Activated CD4-positive, CD25-positive, alpha-beta regulatory T cell treated with anti-CD3 and anti-CD28 coated beads, Interleukin-2, amount 50 U/mL, for 16 hours (primary cell): ENCODE measurements around the gene KCNAB2.
"Not testable (repeated sequence)": the region's sequence is repeated elsewhere in the genome, so short reads cannot be mapped to it uniquely, and the experiment has no call there.

Source experiments
- DNase-seq: peaks from one replicate; pipeline ENCODE4 v3.0.0-alpha.2; 2020; ENCODE audit warnings: low read depth, low spot score

KCNAB2 gene

DNA sequence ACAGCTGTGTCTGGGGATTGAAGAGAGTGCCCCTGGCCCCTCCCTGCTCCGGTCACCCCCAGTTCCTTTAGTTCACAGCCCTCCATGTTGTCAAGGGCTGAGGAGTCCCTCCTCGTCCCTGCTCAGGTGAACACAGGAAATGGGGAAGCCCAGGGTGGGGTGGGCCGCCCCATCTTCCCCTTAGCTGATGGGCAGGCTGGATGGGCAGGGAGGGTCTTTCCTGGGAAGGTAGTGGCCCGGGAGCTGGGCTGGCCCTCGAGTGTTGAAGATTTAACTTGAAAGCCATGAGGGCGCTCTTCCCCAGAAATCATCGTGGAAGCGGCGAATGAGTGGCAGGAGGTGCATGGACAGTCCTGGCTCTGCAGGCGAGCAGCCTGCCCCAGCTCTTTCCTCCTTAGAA, 35.1 kb upstream of the KCNAB2 start:
- DNase-seq, result no peak

DNA sequence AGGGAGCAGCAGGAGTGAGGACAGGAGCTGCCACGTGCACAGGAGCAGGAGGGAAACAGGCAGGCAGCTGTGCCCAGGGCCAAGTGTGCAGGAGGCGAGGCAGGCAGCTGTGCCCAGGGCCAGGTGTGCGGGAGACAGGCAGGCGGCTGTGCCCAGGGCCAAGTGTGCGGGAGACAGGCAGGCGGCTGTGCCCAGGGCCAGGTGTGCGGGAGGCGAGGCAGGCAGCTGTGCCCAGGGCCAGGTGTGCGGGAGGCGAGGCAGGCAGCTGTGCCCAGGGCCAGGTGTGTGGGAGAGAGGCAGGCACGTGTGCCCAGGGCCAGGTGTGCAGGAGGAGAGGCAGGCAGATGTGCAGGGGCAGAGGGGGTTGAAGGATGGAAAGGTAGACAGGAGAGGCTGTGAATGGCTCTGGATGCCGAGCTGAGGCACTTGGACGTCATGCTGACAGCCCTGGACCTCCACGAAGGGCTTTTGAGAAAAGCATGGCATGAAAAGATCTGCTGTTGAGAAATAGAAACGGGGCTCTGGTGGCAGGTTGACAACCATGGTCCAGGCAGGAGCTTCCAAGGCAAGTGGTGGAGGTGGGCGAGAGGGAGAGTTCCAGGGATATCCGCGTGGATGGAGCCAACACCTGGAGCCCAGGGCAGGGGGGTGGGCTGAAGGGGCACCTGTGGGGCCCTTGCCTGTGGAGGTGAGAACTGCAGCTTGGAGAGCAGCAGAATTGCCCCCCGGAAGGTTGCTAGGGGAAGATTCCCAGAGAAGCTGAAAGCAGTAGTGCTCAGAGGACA, 34.3 kb upstream of the KCNAB2 start:
- no peak for DNase-seq

DNA sequence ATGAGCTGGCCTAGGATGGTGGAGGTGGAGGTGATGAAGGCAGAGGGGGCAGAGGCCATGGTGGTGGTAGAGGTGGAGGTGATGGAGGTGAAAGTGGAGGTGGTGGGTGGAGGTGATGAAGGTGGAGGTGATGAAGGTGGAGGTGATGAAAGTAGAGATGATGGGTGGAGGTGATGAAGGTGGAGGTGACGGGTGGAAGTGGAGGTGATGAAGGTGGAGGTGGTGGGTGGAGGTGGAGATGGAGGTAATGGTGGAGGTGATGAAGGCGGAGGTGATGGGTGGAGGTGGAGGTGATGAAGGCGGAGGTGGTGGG, 33.8 kb upstream of the KCNAB2 start:
- no peak for DNase-seq

DNA sequence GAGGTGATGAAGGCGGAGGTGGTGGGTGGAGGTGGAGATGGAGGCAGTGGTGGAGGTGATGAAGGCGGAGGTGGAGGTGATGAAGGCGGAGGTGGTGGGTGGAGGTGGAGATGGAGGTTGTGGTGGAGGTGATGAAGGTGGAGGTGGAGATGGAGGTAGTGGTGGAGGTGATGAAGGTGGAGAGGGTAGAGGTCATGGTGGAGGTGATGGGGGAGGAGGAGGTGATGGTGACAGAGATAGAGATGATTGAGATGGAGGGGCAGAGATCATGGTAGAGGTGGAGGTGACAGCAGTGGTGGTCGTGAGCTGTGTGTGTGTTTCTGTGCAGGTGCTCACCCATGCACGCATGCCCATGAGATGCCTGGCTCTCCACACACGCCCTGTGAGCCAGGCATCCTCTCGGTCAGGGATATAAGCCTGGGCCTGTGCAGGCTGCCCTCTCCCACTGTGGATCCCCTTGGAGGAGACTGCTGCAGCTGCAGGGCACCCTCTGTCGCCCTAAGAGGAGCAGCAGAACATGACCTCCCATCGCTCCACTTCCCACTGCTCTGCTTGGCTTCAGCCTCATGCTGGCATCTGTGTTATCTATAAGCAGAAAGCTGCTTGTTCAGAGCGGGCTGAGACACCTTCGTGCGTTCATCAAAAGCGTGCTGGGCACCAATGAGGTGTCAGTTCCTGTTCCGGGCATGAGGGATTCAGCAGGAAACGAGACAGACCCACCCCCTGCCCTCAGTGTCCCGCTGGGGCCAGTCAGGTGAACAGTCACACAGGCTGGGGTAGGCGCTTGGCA, 33.0 kb upstream of the KCNAB2 start:
- DNase-seq, result no peak

DNA sequence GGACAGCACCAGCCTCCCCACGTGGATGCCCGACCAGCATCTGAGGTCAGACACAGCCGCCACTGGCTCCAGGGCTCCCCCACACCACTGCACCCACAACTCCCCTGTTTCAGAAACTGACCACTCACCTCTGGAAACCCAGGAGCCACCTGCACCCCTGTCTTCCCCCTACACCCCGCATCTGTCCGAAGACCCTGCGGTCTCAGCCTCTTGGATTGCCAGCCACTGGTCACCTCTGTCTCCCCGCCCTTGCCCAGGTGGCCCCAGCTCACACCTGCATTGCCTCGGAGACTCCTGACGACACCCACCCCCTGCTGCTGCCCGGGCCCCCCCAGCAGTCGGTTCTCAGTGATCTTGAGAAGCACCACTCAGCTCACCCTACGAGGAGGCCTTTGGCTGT, 32.2 kb upstream of the KCNAB2 start:
- no peak for DNase-seq

DNA sequence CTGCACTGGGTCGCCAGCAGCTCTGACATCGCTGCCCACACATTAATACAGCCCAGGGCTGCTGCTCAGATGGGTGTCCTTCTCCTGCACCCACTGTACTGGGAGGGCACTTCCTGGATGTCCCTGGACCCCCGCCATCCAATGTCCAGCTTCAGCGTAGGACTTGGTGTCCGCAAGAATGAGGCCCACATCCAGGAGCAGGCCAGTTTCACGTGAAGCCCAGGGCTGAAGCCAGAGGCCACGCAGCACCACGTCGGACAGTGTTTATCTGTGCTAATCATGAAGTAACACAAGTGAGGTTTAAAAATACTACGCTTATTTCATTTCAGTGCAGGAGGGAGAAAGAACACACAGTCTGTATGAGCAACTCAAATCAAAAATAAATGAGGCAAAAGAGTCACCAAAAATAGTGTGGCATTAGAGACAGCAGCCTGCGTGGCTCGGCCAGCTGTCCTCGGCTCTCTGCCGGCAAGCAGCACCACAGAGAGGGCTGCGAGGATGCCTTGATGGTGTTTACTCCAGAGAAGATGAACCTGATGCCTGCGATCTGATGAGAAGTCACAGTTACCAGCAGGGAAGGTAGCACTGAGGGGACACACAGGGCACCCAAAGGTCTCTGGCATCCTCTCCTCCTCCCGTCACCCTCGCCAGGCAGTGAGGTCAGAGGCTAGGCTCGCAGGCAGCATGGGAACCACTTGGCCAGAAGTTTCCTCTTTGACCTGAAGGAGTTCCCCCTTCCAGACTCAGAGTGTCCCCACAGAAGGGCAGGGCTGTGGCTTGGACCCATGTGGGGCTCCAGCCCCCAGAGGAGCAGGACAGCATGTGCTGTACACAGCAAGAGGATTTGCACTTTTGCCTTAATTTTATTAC, 31.3 kb upstream of the KCNAB2 start:
- no peak for DNase-seq

DNA sequence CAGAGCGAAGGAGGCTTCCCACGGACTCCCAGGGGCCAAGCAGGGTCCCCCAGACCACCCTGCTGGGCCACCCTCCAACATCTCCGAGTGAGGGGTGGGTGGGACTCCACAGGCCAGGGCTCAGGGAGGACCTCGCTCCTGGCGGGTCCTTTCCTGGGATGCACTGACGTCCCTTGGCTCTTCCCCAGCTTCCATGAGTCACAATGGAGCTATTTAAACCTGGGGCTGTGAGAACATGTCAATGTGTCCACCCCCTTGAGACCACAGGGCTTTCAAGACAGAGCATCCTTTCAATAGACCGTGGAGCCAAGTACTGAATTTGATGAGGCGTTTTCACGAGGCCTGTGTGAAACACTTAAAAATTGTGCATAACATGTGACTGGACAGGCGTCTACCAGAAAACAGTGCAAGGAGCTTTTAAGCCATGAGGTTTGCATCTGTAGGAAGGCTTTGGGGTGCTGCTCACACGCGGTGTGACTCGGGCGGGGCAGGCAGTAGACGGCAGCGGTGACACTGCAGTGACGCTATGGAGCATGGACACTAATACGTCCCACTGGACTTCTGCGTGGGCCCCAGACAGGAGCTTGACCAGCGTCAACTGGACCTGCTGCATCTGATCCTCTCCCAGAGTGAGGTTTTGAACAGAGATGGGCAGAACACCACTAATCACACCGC, 29.4 kb upstream of the KCNAB2 start:
- DNase-seq, result no peak

DNA sequence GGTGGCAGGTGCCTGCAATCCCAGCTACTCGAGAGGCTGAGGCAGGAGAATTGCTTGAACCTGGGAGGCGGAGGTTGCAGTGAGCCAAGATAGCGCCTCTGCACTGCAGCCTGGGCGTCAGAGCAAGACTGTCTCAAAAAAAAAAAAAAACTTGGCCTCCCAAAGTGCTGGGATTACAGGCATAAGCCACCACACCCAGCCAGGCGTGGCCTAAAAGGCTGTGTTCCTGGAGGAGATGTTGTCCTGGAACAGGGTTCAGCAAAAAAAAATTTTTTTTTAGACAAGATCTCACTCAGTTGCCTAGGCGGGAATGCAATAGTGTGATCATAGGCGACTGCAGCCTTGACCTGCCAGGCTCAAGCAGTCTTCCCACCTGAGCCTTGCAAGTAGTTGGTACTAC, 28.0 kb upstream of the KCNAB2 start:
- not testable (repeated sequence) for DNase-seq

DNA sequence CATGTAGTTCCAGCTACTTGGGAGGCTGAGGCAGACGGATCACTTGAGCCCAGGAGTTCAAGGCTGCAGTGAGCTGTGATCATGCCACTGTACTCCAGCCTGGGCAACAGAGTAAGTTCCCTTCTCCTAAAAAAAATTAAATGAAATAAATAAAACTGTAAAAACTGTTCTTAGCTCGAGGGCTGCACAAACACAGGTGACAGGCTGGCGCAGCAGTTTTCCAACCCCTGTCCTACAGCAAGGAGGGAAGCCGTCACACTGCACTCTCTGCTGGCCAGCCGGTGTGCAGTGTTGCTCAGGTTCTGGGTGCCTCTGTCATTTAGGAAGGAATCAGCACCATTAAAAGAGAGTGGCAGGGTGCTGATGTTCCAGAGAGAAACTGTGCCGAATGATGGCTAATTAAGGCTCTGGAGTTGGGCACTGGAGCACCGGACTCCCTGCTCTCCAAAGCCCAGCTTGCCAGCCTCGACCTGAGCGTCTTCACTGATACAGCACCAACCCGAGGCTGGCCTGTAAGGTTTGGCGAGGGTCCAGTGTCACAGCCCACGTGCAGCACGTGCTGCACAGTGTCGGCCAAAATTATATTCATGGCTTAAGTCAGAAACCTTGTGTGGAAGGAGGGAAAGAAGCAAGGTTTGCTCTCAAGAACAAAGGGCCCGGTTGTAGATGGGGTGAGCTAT, 26.4 kb upstream of the KCNAB2 start:
- DNase-seq, result no peak

DNA sequence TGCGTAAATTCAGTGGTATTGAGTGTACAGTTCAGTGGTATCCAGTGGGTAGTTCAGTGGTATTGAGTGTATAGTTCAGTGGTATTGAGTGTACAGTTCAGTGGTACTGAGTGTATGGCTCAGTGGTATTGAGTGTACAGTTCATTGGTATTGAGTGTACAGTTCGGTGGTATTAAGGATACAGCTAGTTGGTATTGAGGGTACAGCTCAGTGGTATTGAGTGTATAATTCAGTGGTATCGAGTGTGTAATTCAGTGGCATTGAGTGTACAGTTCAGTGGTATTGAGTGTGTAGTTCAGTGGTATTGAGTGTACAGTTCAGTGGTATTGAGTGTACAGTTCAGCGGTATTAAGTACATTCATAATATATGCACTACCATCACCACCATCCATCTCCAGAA, 23.5 kb upstream of the KCNAB2 start:
- no peak for DNase-seq

DNA sequence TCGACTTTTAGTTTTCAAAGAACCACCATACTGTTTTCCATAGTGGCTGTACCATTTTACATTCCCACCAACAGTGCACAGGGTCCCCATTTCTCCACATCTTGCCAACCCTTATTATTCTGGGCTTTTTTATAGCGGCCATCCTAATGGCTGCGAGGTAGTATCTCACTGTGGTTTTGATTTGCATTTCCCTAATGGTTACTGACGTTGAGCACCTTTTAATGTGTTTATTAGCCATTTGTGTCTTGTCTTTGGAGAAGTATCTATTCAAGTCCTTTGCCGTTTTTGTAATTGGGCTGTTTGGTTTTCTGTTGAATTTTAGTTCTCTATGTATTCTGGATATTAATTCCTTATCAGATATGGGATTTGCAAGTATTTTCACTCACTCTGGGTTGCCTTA, 22.3 kb upstream of the KCNAB2 start:
- DNase-seq, result no peak

DNA sequence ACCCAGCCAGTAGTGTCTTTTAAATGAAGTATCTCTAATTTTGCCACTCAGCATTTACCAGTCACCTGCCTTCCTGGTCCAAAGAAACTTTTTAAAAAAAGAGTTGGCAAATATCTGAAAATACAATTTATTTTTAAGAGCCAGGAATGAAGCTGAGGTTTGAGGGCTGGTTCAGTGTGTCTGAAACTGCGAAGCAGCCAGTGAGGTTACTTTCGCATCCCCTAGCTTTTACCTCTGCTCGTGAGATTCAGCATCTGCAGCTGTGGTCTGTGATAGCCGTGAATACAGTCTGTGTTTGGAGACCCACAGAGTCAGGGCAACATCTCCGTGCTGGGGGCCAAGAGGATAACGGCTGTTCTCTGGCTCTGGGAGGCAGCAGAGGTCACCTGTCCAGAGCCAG, 21.3 kb upstream of the KCNAB2 start:
- DNase-seq, result no peak

DNA sequence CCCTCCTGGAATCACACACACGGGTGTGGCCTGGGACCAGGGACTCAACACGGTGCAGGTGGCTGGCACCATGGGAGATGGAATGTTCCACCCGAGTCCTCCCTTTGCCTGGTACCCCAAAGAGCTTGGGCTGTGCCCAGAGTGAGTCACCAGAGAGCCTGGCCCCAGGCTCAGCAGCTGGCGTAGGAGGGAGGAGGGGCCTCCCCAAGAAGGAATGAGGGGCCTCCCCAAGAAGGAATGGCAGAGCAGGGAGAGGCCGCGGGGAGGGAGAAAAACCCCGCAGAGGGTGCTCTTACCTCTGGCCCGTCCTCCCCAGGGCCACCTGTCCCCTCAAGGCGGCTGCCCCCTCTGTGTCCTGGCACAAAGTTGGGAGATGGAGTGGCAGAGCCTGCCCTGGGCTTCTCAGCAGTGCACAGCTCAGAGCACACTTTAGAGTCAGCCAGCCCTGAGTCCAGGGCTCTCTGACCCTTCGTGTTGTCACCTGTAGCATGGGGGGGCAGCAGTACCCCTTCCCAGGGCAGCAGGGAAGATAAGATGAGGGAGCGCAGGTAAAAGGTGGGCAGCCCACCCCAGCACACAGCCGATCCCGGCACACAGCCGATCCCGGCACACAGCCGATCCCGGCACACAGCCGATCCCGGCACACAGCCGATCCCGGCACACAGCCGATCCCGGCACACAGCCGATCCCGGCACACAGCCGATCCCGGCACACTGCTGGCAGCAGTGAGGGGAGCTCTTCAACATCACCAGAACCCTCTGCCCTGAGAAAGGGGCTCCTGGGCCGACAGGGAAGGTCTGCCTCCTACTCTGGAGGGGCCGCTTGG, 20.2 kb upstream of the KCNAB2 start:
- DNase-seq, result no peak

DNA sequence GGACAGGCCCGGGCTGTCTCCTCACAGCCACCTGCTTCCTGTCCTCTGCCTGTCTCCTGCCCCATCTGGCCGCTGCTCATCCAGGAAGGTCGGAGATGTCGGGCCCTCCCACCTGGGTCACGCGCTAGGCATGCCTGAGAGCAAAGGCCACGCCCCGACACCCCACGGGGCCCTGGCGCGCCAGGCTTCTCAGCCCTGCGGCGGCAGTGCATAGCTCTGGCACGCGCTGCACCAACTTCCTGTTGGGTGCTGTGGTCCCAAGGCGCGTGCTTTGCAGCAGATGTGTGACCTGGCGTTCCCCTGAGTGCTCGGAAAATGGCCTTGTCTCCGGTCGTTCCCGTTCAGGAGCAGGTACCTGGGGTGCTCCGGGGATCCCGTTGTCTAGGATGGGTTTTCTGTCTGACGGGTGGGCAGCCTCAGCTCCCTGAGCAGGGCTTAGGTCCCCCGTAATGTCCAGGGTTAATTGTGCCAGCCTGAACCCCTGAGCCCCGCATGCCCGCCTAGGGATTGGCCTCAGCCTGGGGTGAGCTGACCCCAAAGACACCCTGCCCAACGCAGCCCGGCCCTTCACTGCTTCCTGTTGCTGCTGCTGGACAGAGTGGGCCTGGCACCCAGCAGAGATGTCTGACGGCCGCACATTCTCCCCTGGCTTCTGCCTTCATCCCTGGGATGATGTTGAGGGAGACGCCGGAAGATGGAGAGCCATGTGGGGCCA, 19.4 kb upstream of the KCNAB2 start:
- DNase-seq, result peak; percentile 88

DNA sequence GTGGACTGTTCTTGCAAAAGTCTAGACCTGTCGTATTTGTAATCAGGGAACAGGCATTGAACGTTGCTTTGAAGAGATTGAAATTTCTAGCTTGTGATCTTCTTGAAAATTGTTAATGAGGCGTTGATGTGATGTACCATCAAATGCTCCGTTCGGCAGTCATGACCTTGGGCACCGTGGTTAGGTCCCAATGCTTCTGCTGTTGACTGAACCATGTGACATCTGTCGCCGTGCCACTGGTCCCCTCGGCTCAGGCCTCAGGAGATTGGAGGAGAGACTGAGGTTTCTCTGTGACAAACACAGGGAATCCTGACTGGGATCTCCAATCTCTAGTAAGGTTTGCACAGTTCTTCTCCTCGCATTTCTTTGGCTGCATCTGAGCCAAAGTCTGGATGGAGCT, 18.1 kb upstream of the KCNAB2 start:
- no peak for DNase-seq

DNA sequence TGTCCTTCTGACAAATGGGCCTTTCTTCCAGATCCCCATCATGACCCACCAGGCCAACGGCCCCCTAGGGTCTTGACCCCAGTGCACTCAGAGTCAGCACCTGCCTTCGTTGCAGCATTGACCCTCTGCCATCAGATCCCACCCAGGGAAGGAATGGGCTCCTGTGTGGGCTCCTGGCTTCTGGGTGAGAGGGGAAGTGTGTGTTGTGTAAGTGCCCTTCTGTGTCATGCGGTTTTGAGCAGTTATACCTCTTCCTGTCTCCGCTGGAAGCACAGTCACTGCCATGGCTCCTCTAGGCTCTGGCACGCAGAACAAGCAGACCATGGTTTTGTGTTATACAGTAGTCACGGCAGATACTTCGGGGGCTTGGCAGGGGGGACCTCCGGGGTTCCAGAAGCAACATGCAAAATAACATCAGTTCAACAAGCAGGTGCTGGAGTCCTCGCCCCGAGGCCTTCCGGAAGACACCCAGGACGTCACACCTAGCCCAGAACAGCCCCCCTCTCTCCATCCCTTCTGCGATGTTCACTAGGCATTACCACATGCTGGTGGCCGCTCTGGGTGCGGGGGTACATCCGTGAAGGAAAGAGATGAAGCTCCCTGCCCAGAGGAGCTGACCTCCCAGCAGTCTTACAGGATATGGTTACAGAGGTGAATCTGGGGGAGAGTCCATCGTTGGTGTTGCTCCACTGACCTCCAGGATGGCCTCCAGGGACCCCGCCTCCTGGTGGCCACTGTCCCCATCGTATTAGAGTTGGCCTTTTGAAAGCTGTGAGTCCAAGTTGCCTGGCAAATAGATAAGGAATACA, 17.4 kb upstream of the KCNAB2 start:
- peak; percentile 40 for DNase-seq

DNA sequence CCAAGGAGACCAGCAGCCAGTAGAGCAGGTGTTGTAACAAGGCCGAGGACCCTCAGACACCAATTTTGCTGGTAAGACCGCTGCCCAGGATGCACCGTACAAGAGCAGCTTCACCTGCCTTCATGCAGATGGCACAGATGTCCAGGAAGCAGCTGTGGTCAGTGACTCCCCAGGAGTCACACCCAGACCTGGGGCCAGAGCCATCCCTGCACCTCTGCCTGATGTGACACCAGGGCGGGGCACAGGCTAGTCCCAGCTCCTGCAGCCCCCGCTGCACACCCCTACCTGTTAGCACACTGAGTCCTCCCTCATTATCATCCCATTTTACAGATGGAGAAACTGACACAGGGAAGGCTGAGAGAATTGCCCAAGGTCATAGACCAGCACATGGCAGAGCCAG, 16.3 kb upstream of the KCNAB2 start:
- no peak for DNase-seq

DNA sequence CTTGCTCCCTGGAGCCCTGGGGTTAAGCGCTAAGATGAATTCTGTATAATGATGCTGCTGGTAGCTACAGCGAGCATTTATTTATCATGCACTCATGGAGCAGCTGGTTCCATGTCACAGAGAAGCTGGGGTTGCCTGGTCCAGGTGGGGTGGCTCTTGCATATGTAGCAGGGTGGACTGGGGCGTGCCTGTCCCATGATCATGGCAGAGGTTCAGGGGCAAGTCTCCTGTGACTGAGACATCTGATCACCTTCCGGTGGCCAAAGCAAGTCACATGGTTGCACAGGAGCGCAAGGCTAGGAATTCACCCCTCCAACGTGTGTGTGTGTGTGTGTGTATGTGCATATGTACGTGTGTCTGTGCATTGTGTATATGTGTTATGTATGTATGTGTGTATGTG, 15.6 kb upstream of the KCNAB2 start:
- DNase-seq, result no peak
